Raji (cell line): Measurements from ENCODE around the gene BTD.

Experiments
- POLR2A ChIP-seq: IDR thresholded peaks from 2 replicates; pipeline ENCODE4 v1.6.1; 2011; ENCODE audit warnings: low read depth, low read length, control low read depth; ENCODE audit not compliant: insufficient read depth

Gene BTD

DNA sequence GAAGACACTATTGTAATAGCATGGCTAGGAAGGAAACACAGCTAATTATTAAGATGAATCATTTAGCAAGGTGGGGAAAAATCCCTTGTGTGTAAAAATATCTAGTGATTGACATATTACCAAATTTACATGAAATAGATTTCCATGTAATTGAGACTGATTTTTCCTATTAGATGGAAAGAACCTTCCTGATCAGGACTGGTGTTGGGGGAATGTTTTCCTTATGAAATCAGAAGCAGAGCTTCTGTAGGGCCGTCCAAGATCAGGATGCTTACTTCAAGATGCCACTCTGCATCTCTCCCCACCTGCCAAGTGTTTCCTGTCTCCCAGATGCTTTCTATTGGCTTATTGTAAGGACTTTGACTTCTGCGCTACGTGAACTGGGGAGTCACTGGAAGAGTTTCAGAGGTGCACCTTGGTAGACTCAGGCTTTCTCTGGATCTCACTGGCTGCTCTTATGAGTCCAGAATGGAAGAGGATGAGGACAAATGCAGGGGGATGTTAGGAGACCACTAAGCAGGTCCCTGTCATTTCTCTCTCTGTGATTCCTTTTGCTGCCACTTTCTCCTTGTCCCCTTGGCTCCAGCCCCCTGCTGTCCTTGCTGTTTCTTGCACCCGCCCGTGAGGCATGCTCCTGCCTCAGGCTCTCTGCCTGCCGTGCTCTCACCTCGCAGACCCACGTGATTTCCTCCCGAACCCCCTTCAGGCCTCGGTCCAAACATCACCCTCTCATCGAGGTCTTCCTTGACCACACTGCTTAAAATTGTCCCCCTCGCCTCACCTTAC is 30.1 kb downstream of the BTD start:
- TF ChIP-seq POLR2A, result no peak

DNA sequence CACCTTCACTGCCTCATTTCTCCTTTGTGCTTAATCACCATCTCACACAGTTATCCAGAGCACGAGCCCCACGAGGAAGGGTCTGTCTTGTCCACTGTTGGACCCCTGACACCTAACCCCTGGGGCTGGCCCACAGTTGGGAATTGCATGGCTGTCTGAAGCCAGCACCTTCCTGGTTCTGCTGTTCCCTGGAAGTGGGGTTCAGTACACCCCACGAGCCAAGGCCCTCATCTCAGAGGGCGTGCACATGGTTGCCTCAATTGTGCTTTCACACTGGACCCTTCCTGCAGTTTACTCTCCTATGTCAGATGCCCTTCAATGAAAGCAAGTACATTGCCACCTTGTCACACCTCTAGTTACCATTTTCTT is 30.7 kb downstream of the BTD start:
- no peak for TF ChIP-seq POLR2A

DNA sequence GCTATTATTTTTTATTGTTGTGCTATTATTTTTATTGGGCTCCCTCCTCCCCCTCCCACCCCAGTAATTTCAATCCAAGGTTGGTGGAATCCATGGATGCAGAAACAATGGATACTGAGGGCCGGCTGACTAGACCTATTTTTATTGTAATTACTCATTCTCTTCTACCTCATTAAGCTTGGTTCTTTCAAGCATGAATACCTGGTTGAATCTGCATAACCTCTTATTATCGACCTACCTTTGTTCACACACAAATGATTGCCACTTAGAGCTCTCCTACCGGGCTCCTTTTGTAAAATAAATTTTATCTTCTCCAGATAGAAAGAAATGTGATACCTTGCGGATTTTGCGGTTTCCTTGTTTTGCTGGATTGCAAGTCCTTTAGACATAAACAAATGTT is 31.6 kb downstream of the BTD start:
- TF ChIP-seq POLR2A, result no peak

DNA sequence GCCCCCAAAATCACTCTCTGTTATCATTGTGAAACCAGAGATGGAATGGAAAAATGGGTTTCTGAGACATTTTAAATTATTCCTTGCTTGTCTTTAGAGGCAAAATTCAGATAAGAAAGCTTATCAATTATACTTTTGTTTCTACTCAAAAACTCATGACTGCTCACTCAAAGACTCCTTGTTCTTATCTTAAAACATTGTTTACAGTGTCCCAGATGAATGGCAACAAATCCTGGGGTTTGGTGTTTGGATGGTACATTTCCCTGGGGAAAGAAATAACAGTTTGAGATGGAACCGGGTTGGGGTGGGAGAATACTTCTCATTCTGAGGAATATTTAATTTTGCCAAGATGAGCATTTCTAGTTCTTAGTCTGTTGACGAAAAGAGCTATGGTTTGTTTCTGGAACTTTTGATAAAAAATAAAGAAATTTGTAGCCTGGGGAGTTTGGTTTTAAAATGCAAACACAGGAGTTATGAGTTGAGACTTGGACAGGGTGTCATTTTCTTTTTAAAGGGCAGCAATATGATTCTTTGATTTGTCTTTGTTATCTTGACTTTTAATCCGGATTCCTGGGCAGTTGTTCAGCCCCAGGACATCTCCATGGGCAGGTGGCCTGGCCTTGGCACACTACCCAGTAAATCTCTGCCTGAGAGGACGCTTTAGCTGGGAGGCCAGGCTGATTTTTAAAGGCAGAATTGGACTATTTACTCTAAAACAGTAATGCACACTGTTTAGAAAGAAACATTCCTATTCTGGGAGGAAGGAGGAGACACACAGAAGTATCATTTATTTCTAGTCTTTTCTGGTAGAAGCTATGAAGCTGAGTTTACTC is 32.4 kb downstream of the BTD start:
- no peak for TF ChIP-seq POLR2A

DNA sequence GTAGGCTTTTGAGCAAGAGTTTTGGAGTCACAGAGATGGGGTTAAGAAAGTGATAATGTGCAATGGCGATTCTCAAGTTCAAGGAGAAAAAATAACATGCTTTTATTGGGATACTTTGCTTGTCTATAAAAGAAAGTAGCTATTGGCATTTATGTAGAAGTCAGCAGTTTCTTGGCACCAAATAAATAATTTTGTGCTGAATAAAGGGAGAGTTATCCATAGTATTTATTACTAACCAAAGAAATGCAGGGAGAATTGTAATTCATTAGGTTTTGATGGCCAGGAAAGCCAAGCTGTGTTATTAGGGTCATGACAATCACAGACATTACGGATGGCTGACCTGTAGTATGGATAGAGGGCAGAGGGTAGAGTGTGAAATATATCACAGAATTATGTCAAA is 33.1 kb downstream of the BTD start:
- TF ChIP-seq POLR2A, result no peak

DNA sequence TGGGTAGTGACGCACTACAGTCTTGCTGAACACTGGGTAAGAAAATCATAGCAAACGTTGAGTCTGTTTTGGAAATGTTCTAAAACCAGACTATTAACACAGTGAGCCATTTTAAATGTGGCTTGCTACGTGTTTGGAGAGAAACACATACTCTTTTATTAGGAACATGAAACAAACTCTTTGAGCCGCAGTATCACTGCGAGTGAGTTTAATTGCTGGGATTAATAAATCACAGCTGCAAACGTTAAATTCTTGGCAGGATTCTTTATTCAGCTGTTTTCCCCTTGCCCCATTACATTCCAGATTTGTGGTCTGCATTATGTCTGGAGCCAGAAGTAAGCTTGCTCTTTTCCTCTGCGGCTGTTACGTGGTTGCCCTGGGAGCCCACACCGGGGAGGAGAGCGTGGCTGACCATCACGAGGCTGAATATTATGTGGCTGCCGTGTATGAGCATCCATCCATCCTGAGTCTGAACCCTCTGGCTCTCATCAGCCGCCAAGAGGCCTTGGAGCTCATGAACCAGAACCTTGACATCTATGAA is 33.6 kb downstream of the BTD start:
- TF ChIP-seq POLR2A, result no peak

DNA sequence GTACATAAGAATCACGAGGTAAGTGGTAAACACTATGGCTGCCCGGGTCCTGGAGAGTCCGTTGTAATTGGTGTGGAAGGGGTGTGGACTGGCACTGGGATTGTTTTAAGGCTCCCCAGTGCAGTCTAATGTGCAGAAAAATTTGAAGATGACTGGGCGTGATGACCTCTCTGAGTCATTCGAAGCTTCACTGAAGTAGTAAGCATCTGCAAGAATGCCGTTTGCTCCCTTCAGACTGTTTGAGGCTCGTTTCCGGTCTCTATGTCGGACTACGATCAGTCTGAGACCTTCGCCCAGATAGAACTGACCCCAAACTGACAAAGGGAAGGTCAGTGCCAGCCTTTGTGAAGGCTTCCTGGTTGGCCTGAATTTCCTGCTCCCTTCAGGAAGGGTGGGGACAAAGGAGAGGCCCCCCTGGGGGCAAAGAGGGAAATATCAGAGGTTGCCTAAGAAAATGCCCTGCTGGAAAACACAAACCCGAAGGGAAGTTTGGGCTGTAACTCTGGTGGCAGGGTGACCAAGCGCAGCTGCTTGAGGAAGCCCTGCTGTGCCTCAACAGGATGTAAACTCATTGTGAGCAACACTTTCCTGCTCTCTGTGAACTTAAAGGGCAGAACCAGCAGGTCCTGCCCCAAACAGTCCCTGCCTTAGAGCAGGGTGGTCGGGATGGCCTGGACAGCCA is 34.6 kb downstream of the BTD start:
- no peak for TF ChIP-seq POLR2A

DNA sequence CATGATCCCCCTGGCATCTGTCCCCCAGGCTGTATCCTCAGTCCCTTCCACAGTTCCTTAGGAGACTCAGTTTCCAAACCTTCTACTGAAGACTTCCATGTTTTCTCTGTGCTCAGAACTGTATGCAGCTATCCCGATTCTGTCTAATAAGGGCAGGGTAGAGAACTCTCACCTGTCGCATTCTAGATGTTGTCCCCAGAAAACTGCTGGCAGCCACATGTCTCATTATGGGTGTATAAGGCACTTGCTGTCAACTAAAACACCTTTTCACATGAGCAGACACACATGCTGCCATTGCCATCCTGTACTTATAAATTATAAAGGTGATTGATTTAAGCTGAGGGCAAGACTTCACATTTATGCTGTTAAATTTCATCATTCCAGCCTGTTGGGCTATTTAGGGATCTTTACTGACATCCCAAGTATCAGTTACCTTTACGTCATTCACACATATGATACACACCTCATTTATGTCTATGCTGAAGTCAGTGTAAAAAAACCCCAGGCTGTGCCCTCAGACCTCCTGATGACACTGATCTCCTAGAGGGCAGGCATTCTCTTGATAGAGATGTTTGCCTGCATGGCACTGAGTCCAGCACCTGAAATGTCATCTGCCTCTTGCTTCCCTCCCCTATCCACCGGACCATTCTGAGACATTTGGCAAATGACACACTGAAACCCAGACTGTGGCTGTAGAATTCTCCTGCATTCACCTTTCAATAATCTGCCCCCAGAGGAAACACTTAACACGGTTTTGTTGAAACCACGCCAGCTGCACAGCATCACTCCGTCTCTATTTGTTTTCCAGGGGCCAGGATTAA is 35.8 kb downstream of the BTD start:
- no peak for TF ChIP-seq POLR2A

DNA sequence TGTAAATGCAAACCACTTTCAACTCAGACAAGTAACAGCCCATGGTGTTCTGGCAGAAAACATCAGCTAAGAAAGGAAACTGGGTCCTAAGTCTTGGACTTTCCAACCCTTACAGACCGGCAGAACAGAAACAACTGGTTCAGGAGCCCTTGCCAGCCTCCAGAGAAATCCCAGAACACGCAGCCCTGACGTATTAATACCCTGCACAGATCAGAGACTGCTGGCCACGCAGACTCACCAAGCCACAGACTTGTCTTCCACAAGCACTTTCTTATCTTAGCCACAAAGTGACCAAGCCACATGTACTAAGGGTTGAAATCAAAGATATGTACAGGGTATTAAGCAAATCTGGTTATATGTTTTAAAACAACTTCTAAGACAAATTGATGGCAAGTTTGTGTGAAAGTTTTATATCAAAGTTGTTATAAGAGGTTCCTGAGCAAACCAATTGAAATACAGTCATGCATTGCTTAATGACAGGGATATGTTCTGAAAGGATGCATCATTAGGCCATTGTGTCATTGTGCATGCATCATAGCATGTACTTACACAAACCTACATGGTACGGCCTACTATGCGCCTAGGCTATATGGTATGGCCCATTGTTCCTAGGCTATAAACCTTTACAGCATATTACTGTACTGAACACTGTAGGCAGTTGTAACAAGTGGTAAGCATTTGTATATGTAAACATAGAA is 36.8 kb downstream of the BTD start:
- TF ChIP-seq POLR2A, result no peak

DNA sequence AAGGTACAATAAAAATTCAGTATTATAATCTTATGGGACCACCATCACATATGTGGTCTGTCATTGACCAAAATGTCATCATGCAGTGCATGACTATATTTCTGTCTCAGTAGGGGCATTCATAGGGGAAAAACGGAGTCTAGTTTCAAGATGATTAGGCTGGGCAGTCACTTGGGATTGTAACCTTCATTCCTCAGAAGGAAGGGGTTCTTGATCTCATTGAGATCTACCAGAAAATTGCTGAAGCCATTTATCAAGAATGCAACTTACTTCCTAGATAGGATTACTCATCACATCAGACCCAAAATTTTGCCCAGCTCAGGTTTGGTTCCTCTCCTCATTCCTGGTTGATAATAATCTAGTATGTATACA is 37.3 kb downstream of the BTD start:
- no peak for TF ChIP-seq POLR2A

DNA sequence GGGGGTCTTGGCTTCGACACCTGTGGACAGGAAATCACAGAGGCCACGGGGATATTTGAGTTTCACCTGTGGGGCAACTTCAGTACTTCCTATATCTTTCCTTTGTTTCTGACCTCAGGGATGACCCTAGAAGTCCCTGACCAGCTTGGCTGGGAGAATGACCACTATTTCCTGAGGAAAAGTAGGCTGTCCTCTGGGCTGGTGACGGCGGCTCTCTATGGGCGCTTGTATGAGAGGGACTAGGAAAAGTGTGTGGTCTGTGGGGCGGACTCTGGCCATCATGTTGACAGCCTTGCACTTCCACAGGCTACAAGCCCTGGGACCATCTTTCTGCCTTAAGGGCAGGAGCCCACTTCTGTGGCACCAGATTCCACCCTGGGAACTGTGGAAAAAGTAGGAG is 43.7 kb downstream of the BTD start:
- no peak for TF ChIP-seq POLR2A

DNA sequence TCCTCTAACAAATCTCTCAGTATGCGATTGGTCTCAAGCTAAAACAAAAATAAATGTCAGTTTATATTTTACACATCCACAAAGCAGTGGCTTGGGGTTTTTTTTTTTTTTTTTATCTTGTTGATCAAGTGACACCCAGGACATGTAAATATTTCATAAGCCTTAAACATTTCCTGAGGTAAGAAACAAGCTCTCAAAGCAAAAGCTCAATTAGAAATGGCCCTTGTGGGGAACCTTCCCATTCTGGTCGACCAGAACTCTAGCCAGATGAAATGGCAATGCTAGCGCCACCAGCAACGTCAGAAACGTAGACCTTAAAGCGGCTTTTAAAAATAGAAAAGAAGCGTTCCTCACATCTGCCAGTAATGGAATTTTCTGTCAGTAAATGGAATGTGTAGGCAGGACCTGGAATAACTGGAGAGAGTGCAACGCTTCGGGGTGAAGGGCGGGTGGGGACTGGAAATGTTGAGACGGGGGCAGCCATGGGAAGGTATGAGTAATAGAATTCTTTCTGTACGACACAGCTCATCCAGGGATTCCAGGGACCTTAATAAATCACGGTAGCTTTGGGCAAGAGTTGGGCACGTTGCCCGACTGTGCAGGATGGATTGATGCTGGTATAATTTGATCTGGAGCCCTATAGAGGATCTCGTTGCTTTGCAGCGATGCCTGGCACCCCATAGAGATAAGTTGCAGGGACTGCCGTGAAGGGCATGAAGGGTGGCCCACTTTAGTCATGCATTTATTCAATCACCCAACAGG is 44.4 kb downstream of the BTD start:
- no peak for TF ChIP-seq POLR2A

DNA sequence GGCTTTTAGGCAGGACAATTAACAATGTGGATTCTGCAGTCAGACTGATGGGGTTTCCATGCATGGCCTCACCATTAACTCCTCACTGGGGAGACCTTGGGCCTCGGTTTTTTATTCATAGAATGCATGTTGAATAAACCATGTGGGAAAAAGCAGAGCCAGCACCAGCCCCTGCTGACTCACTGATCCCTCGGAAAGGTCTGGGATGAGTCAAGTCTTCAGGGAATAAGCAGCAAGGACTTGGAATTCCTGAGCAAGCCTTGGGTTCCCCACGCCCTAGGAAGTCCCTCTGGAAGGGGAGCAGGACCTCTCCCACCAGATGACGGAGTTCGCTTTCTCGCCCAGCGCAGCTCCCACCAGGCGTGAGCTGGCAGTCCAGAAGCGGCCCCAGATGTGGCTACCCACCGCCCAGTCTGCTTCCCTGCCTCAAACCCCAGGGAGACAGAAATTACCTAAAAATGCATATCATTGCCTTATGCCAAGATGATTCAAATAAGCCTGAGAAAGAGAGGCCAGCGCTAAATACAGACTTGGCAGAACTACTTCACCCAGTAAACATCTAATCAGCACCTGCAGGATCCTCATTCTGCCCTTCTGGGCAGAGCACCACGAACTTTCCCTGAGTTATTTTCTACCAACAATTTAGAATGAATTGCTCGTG is 45.4 kb downstream of the BTD start:
- no peak for TF ChIP-seq POLR2A
